SJCRH30 (cell line): Measurements from ENCODE around the gene SIL1. TPM values are rescaled to one million over a fixed set of nuclear protein-coding genes. Genes with fewer than 3 reads are reported as not detected.
"Not testable (repeated sequence)": the region's sequence is repeated elsewhere in the genome, so short reads cannot be mapped to it uniquely, and the experiment has no call there.

Source experiments
- DNase-seq, 2 experiments: peaks; one replicate each; pipeline ENCODE4 v3.0.0-alpha.2; 2015 to 2020
- H3K27ac ChIP-seq: fragments of 250-450 bp; sonication (Bioruptor Pico); 2 replicates; pipeline ENCODE4 v1.5.1; 2020; ENCODE audit warnings: mild to moderate bottlenecking, moderate library complexity
- H3K27me3 ChIP-seq: fragments of 250-450 bp; sonication (Bioruptor Pico); 2 replicates; pipeline ENCODE4 v1.5.1; 2020; ENCODE audit warnings: mild to moderate bottlenecking, moderate library complexity
- H3K36me3 ChIP-seq: fragments of 250-450 bp; sonication (Bioruptor Pico); 2 replicates; pipeline ENCODE4 v1.5.1; 2020; ENCODE audit warnings: mild to moderate bottlenecking, moderate library complexity
- H3K4me1 ChIP-seq: fragments of 250-450 bp; sonication (Bioruptor Pico); 2 replicates; pipeline ENCODE4 v1.5.1; 2020; ENCODE audit warnings: mild to moderate bottlenecking, moderate library complexity
- H3K4me3 ChIP-seq: fragments of 250-450 bp; sonication (Bioruptor Pico); 2 replicates; pipeline ENCODE4 v1.5.1; 2020; ENCODE audit warnings: mild to moderate bottlenecking, moderate library complexity
- H3K9me3 ChIP-seq: fragments of 250-450 bp; sonication (Bioruptor Pico); replicated peaks from 2 replicates; pipeline ENCODE4 v1.5.1; 2020; ENCODE audit warnings: mild to moderate bottlenecking, moderate library complexity
- total RNA-seq: library from RNA; depleted of rRNA; stranded (reverse); fragments of >200 nt; shearing (Covaris generic); gene quantifications from 2 replicates; pipeline ENCODE4 v1.2.3, GENCODE V29; 2014

The SIL1 gene
- total RNA-seq, 1 experiment from 2014 or later, result 7.1 TPM

- Histone ChIP-seq H3K27me3 (no peaks in the 10 kb centered on the region), H3K9me3 (no peaks in the 10 kb centered on the region), H3K4me3 (no peak overlapping the region), H3K27ac (no peak overlapping the region), H3K4me1 (no peaks in the 10 kb centered on the region), H3K36me3 (peaks cover 29% of the 10 kb centered on the region)
- DNase-seq, result no peak
These were observed 271.3 kb downstream of the SIL1 start for GRCh38 chr5:138926688-138927448.

GRCh38 chr5:138926257-138926656 lies 271.9 kb downstream of the SIL1 start:
- Histone ChIP-seq H3K27ac (no peak overlapping the region), H3K36me3 (peaks cover 24% of the 10 kb centered on the region)

GRCh38 chr5:138925090-138925635 lies 273.0 kb downstream of the SIL1 start:
- H3K4me3 ChIP-seq, result no peak overlapping the region
- H3K9me3 ChIP-seq, result no peaks in the 10 kb centered on the region
- no peak for DNase-seq
- H3K27ac ChIP-seq, result no peak overlapping the region
- no peaks in the 10 kb centered on the region for H3K4me1 ChIP-seq
- no peaks in the 10 kb centered on the region for H3K27me3 ChIP-seq
- H3K36me3 ChIP-seq, result peaks cover 22% of the 10 kb centered on the region

More at GRCh38 chr5:138926257-138926656, 271.9 kb downstream of the SIL1 start:
- no peak for DNase-seq
- no peaks in the 10 kb centered on the region for H3K9me3 ChIP-seq
- no peaks in the 10 kb centered on the region for H3K4me1 ChIP-seq
- no peak overlapping the region for H3K4me3 ChIP-seq
- no peaks in the 10 kb centered on the region for H3K27me3 ChIP-seq

- Histone ChIP-seq H3K27ac (no peak overlapping the region), H3K9me3 (no peaks in the 10 kb centered on the region)
These were observed 275.7 kb downstream of the SIL1 start for GRCh38 chr5:138922494-138922893.

GRCh38 chr5:138921362-138921761 lies 276.8 kb downstream of the SIL1 start:
- not testable (repeated sequence) for H3K27me3 ChIP-seq, H3K9me3 ChIP-seq, DNase-seq, H3K4me3 ChIP-seq, H3K27ac ChIP-seq, H3K4me1 ChIP-seq
- H3K36me3 ChIP-seq, result peaks cover 13% of the 10 kb centered on the region

More at GRCh38 chr5:138922494-138922893, 275.7 kb downstream of the SIL1 start:
- no peaks in the 10 kb centered on the region for H3K27me3 ChIP-seq
- no peak for DNase-seq
- H3K36me3 ChIP-seq, result peaks cover 18% of the 10 kb centered on the region
- H3K4me3 ChIP-seq, result no peak overlapping the region
- H3K4me1 ChIP-seq, result no peaks in the 10 kb centered on the region

DNA sequence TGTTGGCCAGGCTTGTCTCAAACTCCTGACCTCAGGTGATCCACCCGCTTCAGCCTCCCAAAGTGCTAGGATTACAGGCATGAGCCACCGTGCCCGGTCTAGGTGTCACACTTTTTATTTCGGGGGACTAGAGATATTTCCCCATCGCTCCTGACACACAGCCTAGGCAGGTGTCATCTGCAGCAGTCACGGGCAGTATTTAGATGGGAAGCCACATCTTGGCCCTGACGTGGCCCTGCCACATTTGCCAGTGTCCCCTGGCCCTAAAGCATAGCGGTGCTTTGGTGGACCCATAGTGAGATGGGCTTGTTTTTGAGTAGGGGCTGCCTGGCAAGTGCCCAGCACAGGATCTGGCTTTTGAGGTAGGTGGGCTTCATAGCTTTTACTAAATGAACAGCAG lies 278.0 kb downstream of the SIL1 start:
- Histone ChIP-seq H3K27ac (no peak overlapping the region), H3K36me3 (peaks cover 13% of the 10 kb centered on the region), H3K27me3 (no peaks in the 10 kb centered on the region), H3K4me3 (no peak overlapping the region), H3K9me3 (no peaks in the 10 kb centered on the region), H3K4me1 (no peaks in the 10 kb centered on the region)
- no peak for DNase-seq

- Histone ChIP-seq H3K36me3 (peaks cover 7% of the 10 kb centered on the region; the same call in 1 of the 2 replicates), H3K27ac (no peak overlapping the region), H3K4me3 (no peak overlapping the region), H3K27me3 (no peaks in the 10 kb centered on the region), H3K9me3 (no peaks in the 10 kb centered on the region), H3K4me1 (no peaks in the 10 kb centered on the region)
- no peak for DNase-seq
These were observed 279.5 kb downstream of the SIL1 start for GRCh38 chr5:138918686-138919085.

GRCh38 chr5:138914338-138914737 lies 283.8 kb downstream of the SIL1 start:
- H3K36me3 ChIP-seq, result peaks cover 4% of the 10 kb centered on the region; the same call in 1 of the 2 replicates
- no peak for DNase-seq
- no peaks in the 10 kb centered on the region for H3K27me3 ChIP-seq
- H3K4me1 ChIP-seq, result no peaks in the 10 kb centered on the region
- no peak overlapping the region for H3K4me3 ChIP-seq
- no peak overlapping the region for H3K27ac ChIP-seq
- no peaks in the 10 kb centered on the region for H3K9me3 ChIP-seq

- Histone ChIP-seq H3K9me3 (no peaks in the 10 kb centered on the region), H3K27ac (no peak overlapping the region), H3K4me3 (no peak overlapping the region), H3K4me1 (no peaks in the 10 kb centered on the region; the same call in 1 of the 2 replicates), H3K36me3 (peaks cover 3% of the 10 kb centered on the region), H3K27me3 (no peaks in the 10 kb centered on the region)
- DNase-seq, result no peak
These were observed 284.4 kb downstream of the SIL1 start for GRCh38 chr5:138913773-138914172.

- Histone ChIP-seq H3K9me3 (no peaks in the 10 kb centered on the region), H3K27me3 (no peaks in the 10 kb centered on the region), H3K4me3 (no peak overlapping the region), H3K4me1 (no peaks in the 10 kb centered on the region; the same call in 1 of the 2 replicates), H3K36me3 (peaks cover 3% of the 10 kb centered on the region), H3K27ac (no peak overlapping the region)
- DNase-seq, result no peak
These were observed 286.1 kb downstream of the SIL1 start for GRCh38 chr5:138912093-138912492.

DNA sequence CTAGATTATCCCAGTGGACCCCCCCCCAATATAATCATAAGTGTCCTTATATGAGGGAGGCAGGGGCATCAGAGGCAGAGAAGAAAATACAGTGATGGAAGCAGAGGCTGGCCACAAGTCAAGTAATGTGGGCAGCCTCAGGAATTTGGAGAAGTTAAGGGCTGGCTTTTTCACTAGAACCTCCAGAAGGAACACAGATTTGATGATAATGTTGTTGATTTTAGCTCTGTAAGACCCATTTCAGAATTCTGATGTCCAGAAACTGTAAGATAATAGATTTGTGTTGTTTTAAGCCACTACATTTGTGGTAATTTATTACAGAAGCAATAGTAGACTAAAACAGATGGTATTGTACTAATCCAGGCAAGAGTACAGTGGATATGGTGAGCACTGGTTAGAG lies 286.7 kb downstream of the SIL1 start:
- Histone ChIP-seq H3K27ac (no peak overlapping the region), H3K36me3 (peaks cover 3% of the 10 kb centered on the region), H3K4me1 (no peaks in the 10 kb centered on the region; the same call in 1 of the 2 replicates), H3K27me3 (no peaks in the 10 kb centered on the region), H3K9me3 (no peaks in the 10 kb centered on the region), H3K4me3 (no peak overlapping the region)
- DNase-seq, result no peak

GRCh38 chr5:138910546-138911185 lies 287.5 kb downstream of the SIL1 start:
- no peak for DNase-seq
- H3K27me3 ChIP-seq, result no peaks in the 10 kb centered on the region
- H3K27ac ChIP-seq, result no peak overlapping the region
- H3K4me1 ChIP-seq, result no peaks in the 10 kb centered on the region; the same call in 1 of the 2 replicates
- peaks cover 3% of the 10 kb centered on the region for H3K36me3 ChIP-seq
- H3K4me3 ChIP-seq, result no peak overlapping the region
- H3K9me3 ChIP-seq, result no peaks in the 10 kb centered on the region

- Histone ChIP-seq H3K9me3 (no peaks in the 10 kb centered on the region), H3K27ac (no peak overlapping the region), H3K4me3 (no peak overlapping the region), H3K36me3 (peaks cover 6% of the 10 kb centered on the region), H3K4me1 (no peaks in the 10 kb centered on the region; the same call in 1 of the 2 replicates), H3K27me3 (no peaks in the 10 kb centered on the region)
- no peak for DNase-seq
These were observed 288.4 kb downstream of the SIL1 start for GRCh38 chr5:138909734-138910133.

GRCh38 chr5:138905541-138905940 lies 292.6 kb downstream of the SIL1 start:
- peaks cover 13% of the 10 kb centered on the region for H3K36me3 ChIP-seq
- DNase-seq, result no peak

GRCh38 chr5:138903130-138903775 lies 294.9 kb downstream of the SIL1 start:
- Histone ChIP-seq H3K4me3 (no peak overlapping the region), H3K9me3 (no peaks in the 10 kb centered on the region), H3K4me1 (no peaks in the 10 kb centered on the region), H3K36me3 (peaks cover 10% of the 10 kb centered on the region; the same call in 1 of the 2 replicates), H3K27ac (no peak overlapping the region), H3K27me3 (no peaks in the 10 kb centered on the region)
- no peak for DNase-seq

More at GRCh38 chr5:138905541-138905940, 292.6 kb downstream of the SIL1 start:
- Histone ChIP-seq H3K9me3 (no peaks in the 10 kb centered on the region), H3K4me1 (no peaks in the 10 kb centered on the region; the same call in 1 of the 2 replicates), H3K4me3 (no peak overlapping the region), H3K27me3 (no peaks in the 10 kb centered on the region), H3K27ac (no peak overlapping the region)
